ENCODE data around the gene ABAT. TPM values are rescaled to one million over a fixed set of nuclear protein-coding genes. Genes with fewer than 3 reads are reported as not detected.
"Not testable (repeated sequence)": the region's sequence is repeated elsewhere in the genome, so short reads cannot be mapped to it uniquely, and the experiment has no call there.

ABAT gene
- total RNA-seq, 1 donor, result 3.5 TPM

DNA sequence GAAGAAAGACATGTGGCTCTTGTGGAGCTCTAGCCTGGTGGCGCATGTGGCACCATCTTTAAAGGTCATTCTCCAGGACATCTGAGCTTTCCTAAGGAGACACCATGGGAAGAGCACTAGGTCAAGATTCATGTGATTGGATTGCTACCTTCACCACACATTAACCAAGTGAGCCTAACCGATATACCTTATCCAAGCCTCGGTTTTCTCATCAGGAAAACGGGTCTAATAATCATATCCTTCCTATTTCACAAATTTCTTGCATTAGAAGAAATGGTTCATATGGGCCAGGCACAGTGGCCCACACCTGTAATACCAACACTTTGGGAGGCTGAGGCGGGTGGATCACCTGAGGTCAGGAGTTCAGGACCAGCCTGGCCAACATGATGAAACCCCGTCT lies 64.7 kb downstream of the ABAT start:
- TF ChIP-seq, protein P1, sequence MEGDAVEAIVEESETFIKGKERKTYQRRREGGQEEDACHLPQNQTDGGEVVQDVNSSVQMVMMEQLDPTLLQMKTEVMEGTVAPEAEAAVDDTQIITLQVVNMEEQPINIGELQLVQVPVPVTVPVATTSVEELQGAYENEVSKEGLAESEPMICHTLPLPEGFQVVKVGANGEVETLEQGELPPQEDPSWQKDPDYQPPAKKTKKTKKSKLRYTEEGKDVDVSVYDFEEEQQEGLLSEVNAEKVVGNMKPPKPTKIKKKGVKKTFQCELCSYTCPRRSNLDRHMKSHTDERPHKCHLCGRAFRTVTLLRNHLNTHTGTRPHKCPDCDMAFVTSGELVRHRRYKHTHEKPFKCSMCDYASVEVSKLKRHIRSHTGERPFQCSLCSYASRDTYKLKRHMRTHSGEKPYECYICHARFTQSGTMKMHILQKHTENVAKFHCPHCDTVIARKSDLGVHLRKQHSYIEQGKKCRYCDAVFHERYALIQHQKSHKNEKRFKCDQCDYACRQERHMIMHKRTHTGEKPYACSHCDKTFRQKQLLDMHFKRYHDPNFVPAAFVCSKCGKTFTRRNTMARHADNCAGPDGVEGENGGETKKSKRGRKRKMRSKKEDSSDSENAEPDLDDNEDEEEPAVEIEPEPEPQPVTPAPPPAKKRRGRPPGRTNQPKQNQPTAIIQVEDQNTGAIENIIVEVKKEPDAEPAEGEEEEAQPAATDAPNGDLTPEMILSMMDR (IDR thresholded peaks at IDR 0.05; ENCODE audit: insufficient read depth, low read depth, low read length), result no peak
- no peak for DNase-seq (ENCODE audit: low read depth)
- no peak overlapping the region for H3K4me3 ChIP-seq (ENCODE audit: low read depth, low read length)

DNA sequence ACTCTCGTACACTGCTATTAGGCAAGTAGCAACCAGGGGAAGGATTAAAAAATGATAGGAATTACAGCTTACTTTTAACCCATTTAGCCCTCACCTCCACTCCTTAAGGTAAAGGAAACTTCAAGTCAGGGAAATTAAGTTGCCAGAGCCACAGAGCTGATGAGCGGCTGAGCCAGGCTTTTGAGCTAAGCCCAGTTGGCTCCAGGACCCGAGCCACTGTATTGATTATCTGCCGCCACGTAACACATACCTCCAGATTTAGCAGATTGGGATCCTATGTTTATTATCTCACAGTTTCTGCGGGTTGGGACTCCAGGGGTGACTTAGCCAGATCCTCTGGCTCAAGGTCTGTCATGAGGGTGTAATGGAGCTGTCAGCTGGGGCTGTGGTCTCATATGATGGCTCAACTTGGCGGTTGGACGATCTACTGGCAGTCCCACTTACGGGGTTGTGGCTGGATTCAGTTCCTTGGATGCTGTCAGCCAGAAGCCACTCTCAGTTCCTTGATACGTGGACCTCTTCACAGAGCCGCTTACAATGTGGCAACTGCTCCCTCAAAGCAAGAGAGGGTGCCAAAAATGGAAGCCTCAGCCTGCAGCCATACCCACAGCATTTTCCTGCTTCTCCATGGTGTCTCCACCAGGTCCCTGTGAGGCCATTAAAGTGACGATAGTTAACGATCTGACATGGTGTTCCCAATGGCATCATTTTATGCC lies 65.7 kb downstream of the ABAT start:
- TF ChIP-seq, protein P1 (IDR thresholded peaks at IDR 0.05; ENCODE audit: insufficient read depth, low read depth, low read length), result no peak
- DNase-seq (ENCODE audit: low read depth), result no peak

DNA sequence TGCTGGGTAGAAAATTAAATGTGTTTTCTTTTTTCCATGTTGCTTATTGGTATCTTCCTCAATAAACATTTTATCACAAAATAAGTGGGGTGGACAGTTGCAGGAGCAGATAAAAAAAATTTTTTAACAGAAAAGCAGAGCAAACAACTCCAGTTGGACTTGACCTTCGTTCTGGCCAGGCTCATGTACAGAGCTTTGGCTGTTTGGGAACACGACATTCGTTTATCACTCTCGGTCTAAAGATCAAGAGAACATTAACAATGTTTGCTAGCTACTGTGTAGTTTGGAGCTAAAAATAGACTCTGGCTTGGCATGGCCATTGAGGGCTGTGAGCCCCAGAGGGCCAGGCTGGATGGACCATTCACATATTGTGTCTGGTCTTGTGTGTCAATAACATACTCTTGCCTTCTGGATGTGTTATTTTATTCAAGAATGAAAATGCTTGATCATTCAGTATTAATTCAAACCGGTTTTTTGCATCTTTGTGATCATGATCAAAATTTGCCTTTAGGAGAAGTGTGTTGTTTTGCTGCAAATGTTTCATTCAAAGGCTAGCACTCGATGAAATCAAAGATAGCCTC lies 66.4 kb downstream of the ABAT start:
- H3K4me3 ChIP-seq (ENCODE audit: low read depth, low read length), result no peak overlapping the region
- no peak for DNase-seq (ENCODE audit: low read depth)
- TF ChIP-seq, protein P1 (IDR thresholded peaks at IDR 0.05; ENCODE audit: insufficient read depth, low read depth, low read length), result no peak

More for the DNA sequence above, 65.7 kb downstream of the ABAT start:
- no peak overlapping the region for H3K4me3 ChIP-seq (ENCODE audit: low read depth, low read length)

DNA sequence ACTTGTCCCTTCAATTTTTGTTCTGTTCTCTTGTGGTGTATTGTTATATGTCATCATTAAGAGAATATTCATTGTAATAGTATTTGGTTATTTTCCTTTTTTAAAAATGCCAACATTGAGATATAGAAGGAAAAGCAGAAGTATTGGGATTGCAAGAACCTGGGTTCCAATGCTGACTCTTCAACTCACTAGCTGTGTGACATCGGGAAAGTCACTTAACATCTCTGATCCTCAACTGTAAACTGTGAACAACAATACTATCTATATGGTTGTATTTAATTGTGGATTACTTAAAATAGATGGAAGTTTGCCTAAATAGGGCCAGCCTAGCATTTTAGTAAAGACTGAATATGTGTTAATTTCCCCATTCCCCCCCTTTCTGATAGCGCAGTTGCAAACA lies 67.2 kb downstream of the ABAT start:
- no peak for DNase-seq (ENCODE audit: low read depth)
- TF ChIP-seq, protein P1 (IDR thresholded peaks at IDR 0.05; ENCODE audit: insufficient read depth, low read depth, low read length), result no peak
- H3K4me3 ChIP-seq (ENCODE audit: low read depth, low read length), result no peak overlapping the region

DNA sequence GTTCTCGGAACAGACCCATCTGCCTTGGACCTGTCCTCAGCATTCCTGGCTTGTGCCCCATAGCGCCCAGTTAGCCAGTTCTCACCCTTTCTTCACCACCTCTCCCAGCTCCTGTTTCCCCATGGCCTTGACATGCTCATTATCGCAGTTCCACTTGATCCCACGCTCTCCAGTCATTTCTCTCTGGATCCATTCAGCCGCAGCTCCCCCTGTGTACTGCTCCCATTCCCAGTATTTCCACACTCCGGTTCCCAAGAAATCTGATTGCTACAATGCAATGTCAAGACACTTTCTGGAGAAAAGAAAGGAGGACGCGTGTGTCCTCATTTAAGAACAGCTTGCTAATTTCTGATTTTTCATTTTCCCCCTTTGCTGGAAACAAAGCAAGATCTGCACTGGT lies 67.7 kb downstream of the ABAT start:
- no peak overlapping the region for H3K4me3 ChIP-seq (ENCODE audit: low read depth, low read length)
- TF ChIP-seq, protein P1 (IDR thresholded peaks at IDR 0.05; ENCODE audit: insufficient read depth, low read depth, low read length), result no peak
- no peak for DNase-seq (ENCODE audit: low read depth)

DNA sequence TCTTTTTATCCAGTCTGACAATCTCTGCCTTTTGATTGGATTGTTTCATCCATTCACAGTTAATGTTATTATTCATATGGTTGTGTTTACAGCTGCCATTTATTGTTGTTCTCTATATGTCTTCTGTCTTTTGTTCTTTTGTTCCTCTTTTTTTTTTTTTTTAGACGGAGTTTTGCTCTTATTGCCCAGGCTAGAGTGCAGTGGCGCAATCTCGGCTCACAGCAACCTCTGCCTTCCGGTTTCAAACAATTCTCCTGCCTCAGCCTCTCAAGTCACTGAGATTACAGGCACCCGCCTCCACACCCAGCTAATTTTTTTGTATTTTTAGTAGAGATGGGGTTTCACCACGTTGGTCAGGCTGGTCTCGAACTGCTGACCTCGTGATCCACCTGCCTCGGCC lies 74.5 kb downstream of the ABAT start:
- H3K4me3 ChIP-seq (ENCODE audit: low read depth, low read length); DNase-seq (ENCODE audit: low read depth): not testable (repeated sequence)

DNA sequence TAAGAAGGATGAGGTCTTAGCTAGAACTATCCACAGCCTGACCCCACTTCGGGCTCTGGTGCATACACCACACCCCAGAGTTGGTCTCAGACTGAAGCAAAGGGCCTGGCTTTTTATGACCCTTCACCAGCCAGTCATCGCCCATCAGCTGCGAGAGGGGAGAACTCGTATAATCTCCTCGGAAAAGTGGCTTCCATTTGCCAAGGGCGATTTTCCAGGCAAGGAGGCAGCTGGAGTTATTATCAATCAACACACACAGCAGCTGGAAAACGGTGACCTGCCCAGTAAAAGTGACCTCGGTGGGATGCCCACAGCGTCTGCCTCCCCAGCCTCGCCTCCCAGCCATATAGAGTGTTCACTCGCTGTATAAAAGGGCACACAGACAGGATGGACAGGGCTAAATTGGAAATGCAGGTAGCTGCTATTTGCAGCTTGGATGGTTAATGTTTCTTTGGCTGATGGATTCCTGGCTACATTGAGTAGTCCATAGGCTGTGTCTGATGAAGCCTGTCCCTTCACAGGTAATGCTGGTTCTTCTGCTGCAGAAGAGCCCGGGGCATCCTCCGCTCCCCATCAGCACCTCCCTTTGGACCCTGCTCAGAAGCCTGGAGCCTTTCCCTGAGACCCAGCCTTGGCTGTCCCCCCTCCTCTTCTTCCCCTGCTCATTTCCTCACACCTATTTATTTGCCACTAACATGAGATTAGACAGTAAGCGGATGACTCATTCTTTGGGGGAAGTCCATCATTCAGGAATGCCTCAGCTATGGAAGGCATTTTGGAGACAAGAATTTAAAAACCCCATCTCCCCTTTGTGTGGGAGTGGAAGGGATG lies 77.3 kb downstream of the ABAT start:
- TF ChIP-seq, protein P1 (IDR thresholded peaks at IDR 0.05; ENCODE audit: insufficient read depth, low read depth, low read length), result no peak
- no peak overlapping the region for H3K4me3 ChIP-seq (ENCODE audit: low read depth, low read length)
- peak; percentile 51 for DNase-seq (ENCODE audit: low read depth)

Data from fibroblast of villous mesenchyme (primary cell).